HG03097 (cell line): ENCODE results near the gene PRR5L.
"Not testable (repeated sequence)": the region's sequence is repeated elsewhere in the genome, so short reads cannot be mapped to it uniquely, and the experiment has no call there.

ENCODE experiments used
- ATAC-seq: cut with Tn5 transposase; IDR thresholded peaks from one replicate; pipeline ENCODE4 v1.9.1; 2021; ENCODE audit not compliant: unreplicated experiment, low FRiP score

Gene PRR5L

DNA sequence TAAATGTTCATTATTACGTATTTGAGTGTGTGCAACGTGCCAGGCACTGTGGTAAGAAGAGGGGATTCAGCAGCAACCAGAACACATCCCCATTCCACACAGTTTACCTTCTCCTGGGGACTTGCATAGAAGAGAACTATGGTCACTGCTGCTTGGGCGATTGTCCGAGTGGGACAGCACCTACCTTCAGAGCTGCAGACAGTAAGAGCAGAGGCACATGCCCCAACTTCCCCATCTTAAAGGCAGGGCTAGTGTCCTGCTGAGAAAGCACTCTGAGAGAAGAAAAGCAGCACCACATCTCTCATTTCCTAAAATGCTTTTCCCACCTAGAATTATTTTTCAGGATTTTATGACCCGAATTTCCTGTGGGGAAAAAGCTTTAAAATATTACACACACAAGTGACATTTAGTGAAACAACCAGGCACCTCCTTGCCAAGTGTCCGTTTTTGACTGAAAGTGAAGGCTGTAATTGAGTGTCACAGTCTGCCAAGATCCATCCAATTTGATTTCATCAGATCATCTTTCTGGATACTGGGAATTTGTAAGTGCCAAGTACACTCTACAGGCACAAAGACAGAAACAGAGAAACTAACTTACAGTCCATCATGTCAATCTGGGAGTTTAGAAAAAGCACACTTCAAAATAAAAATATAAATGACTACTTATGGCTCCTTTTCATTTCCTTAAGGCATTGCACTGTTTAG, 189.4 kb downstream of the PRR5L start:
- no peak for ATAC-seq

DNA sequence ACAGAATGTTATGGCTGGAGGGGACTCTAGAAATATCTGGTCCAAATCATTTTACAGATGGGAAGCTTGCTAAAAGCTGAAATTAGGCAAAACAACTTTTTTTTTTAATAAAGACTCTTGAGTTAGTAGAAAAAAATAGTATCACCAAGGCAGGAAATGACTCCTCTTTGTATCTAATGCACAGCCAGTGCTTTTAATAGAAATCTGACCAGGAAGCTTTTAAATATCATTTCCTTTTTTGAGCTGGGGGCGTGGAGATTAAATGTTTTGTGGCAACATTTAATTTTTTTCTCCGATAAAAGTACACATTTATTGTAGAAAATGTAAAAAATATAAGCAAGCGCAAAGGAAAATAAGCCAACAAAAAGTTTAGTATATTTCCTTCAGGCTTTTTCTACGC, 191.5 kb downstream of the PRR5L start:
- no peak for ATAC-seq

DNA sequence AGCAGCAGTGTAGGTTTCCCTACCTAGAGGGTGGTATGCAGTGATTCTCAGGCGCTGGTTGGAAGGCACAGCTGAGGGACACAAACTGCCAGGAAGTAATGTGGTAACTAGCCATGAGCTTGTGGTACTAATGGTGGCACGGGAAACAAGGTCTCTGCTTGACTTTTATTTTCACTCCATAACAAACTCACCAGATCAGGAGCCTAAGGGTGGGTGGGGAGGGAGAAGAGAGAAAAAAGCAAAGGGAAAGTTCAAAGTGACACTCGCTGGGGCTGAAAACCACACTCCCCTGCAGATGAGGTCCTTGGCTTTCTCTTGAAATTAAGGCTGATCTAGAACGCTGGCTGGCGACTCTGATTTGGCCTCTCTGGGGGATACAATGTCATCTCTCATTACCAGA, 192.0 kb downstream of the PRR5L start:
- ATAC-seq = peak; percentile 60

DNA sequence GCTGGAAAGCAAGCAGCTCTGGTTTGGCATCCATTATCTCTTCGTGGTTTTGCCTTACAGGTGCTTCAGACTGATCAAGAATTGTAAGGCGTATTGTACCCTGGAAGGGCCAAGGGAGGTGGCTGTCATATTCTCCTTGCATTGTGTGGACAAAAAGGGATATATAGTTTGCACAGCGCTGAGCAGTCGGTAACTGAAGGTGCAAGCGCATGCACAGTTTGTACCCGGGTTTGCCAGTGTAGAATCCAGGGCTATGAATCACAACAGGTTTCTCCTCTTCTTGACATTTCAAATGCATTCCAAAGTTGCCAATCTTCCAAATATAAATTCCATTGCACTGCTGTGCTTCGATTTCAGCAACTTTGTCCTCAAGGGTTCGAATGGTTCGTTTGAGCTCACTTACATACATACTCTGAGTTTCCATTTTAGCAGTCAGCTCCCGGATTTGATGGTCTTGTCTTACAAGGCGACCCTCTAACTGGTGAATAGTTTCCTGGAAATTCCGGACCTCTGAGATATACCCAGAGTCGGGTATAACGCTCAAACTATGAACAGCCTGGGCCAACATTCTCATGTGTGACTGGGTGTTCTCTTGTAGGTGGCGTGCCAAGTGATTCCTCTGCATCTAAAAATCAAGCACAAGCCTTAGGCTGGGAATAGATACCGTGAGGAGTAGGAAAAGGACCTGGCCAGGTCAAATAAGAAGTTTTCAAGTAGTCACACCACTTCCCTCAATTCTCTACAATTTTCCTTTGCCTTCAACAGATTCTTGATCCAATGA, 194.1 kb downstream of the PRR5L start:
- no peak for ATAC-seq

DNA sequence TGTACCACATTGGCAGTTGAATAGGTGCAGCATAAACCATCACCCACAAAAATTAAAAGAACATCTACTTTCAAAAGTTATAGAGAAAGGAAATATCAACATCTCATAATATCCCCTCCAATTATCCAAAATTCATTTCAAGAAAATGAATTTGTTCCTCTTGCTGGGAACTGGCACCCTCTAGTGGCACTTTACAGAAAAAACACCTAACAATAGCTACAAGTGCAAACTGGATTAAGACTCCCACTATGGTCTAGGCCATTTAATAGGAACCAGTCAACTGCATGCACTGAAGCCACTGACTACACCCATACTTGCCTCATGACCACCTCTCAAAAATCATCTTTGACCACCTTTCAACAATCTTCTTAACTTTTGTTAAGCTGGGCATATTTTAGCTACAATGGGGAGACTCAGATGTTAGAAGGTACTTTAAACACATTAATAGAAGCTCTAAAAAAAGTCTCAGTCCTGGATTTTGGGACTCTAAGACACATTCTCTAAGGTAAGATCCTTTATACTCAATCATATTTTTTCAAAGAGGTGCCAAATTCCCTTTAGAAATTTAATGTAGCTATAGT, 196.7 kb downstream of the PRR5L start:
- ATAC-seq = no peak

DNA sequence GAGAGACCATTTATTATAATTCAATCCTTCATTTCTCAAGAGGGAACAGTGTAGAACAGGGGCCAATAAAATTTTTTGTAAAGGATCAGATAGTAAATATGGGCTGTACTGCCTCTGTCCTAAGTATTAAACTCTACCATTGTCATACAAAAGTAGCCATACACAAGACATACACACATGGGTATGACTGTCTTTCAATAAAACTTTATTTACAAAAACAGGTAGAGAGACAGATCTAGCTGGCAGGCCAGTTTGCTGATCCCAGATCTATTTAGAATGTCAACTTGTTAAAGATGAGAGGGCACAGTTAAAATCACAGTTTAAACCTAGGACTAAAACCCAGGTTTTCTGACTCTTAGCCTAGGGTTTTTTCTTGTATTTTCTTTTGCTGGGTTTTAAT, 197.2 kb downstream of the PRR5L start:
- no peak for ATAC-seq

DNA sequence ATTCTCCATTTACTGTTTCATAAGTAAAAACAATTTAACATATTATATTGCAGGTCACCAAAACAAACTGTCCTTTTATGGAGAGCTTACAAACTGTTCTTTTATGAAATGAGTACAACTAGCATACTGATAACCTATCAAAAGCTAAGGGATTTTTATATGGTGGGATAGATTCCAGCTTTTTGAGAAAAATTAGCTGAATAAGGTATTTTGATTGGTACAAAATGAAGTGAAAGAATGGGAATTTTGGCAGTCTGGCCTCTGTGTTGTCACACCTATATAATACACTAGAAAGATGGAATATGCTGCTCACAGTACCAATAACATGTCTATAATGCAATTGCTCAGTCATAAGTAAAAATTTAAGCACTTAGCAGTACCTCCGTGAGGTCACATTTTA, 202.6 kb downstream of the PRR5L start:
- no peak for ATAC-seq

DNA sequence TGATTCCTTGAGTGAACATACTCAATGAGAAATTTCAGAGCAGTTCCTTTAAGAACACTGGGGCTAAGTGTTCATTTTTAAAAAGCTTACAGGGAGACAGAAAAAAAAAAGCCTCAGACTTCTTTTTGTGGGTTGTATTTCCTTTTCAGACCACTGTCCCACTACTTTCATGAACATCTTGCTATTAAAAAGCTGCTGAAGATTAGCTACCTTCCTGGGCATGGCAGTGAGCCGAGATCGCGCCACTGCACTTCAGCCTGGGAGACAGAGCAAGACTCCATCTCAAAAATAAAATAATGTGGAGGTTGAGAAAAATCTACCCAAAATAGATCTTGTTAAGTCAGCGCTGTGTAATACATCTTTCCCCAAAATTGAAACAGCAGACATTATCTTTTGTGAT, 203.2 kb downstream of the PRR5L start:
- no peak for ATAC-seq

DNA sequence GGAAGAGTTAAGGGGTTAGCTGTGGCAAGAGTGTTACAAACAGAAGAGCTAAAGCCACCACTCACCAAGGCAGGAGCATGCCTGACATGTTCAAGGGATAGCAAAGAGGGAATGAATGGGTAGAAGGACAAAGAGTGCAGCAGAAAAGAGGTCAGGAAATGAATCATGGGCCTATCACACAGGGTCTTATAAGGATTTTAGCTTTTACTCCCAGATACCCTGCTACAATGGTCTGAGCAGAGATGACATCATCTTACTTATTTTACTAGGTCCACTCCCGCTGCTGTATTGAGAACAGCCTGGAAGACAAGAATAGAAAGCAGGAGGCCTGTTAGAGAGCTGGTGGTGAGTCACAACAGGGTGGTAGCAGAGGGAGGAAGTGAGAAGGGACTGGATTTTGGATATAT, 204.2 kb downstream of the PRR5L start:
- ATAC-seq = peak; percentile 67

DNA sequence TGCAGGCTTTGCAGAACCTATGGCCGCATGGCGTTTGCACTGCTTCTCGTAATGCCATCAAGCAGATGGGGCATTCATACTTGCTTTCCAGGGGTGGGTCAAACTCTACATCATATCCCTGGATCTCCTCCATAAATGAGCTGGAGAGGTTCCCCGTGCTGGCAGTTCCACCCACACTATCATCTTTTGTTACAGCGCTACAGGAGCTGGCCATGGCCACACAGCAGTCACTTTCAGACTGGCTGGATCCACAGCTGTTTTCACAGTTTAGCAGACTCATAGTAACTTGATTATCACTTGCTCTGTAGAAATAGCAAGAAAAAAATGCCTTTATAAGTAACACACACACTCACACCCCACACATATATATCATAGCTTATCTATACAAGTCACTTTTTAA, 205.1 kb downstream of the PRR5L start:
- no peak for ATAC-seq

DNA sequence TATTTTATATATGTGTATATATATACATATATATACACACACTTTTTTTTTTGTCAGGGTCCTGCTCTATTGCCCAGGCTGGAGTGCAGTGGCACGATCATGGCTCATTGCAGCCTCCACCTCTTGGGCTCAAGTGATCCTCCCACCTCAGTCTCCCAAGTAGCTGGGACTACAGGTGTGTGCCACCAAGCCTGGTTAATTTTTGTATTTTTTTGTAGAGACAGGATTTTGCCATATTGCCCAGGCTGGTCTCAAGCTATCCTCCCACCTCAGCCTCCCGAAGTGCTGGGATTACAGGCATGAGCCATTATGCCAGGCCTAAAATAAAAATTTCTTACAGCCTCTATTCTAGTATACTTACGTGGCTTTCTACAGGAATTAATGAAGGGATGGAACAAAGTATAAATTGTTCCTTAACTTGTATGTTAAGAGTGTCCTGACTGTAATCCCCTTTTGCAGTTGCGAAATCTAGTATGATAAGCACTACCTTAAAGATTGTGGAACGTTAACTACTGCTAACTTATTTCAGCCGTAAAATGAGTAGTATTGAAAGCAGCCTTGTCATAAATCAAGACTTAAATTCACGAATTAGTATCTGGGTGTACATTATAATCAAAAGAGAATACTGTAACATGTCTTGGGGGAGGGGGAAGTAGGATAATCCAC, 211.9 kb downstream of the PRR5L start:
- no peak for ATAC-seq

DNA sequence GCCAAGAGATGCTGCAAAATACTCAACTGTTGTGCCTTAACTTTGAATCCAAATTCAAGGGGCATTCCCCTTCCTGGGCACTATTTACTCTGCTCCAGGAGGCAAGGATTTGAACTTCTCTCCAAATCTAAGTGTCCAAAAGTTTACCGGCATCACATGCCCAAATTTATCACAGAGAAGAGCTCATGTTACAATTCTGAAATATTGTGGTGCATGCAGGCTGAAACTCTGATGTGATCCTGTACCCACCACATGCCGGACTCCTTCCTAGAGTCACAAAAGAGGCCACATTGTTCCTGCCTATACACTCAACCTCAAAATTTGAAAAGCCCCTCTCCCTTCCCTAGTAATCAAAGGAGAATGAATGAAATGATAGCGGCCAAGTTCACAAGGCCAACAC, 212.7 kb downstream of the PRR5L start:
- ATAC-seq = no peak

DNA sequence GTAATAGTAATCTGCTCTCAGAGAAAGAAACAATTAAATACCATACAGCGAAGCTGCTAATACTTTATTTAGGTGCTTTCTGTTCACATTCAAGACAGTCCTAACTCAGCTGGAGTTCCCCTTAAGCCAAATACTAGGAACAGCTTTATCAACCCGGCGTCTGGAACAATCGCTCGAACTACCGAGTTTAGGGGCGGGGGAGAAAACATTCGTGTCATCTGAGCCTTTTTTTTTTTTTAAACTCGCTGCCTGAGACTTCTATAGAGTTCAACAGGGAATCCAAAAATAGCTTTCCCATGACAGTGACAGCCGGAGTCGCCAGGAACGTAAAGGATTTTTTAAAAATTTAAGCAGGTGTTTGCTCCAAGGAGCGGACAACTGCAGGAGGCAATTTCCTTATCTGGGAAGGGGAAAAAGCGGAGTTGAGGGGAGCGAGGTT, 213.1 kb downstream of the PRR5L start:
- ATAC-seq = peak; percentile 18

DNA sequence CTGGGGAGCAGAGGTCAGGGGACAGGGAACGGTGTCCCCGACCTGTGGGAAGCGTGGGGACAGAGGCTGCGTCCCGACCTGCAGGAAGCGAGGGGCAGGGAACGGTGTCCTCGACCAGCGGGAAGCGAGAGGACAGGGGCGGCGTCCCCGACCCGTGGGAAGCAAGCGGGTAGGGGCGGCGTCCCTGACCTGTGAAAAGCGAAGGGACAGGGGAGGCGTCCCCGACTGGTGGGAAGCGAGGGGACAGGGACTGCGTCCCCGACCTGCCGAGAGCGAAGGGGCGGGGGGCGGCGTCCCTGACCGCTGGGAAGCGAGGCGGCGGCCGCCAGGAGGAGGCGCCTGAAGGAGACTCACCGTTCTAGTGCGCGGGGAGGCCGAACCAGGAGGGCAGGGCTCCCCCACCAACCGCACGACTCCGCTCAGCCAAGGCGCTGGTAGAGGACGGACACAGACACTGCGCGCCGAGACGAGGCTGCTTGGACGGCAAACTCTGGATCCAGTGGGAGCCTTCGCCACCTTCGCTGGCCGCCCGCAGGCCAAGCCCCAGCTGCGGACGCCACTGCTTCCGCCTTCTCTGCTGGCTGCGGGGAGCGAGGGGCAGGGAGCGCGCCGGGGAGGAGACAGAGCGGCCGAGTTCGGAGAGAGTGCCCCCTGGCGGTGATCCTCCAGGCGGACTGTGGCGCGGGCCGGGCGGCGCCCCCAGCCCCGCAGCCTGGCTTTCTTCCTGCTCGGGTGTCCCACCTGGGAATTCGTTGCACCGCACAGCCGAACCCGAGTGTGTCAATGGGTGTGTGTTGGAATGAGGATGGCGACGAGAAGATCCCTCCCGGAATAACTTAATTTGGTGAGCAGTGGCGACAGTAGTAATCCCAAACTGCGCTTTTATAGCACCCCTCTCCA, 213.9 kb downstream of the PRR5L start, which contains the start of gene TRAF6:
Gene TRAF6 (minus strand): TSS at position 579 of the 900 bp plus-strand sequence. CDS start 8,757 bp downstream, outside the sequence.
- peak; percentile 96 for ATAC-seq

DNA sequence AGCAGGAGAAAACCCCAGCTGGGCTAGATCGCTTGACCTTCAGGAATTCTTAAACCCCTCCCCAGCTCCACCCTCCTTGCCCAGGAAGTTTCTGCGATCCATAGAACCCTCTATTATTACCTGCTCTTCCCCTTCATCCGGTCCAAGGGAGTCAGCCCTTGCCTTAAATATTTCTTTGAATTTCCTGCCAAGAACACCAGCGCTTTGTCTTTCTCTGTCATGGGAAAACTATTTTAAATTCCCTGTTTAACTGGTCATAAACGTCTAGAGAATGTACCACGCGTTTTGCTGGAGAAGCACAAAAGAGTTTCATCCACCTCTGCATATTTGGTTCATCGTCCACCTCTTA, 214.5 kb downstream of the PRR5L start:
- ATAC-seq = no peak

DNA sequence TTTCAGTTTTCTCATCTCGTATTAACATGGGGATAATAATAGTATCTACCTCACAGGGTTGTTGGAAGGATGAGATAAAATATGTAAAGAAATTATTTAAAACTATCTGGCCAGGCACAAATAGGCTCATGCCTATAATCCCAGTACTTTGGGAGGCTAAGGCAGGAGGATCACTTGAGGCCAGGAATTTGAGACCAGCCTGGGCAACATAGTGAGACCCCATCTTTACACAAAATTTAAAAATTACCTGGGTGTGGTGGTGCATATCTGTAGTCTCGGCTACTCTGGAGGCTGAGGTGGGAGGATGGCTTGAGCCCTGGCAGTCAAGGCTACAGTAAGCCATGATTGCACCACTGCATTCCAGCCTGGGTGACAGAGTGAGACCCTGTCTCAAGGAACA, 215.0 kb downstream of the PRR5L start:
- ATAC-seq = not testable (repeated sequence)

DNA sequence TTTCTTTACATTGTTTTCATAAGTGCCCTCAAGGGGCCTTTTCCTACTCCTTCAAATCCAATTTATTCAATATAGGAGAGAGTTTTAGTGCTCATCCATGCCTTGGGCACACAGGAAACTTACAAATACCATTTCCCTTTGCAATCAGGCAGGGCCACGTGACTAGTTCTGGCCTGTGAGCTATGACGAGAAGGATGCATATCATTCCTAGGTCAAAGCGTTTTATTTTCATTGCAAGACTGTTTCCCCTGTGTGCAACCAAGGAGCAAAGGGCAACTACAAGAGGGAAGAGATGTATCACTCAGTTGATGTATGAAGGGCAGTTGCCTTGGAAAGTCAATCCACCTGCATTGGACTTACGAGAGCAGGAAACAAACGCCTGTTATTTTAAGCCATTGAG, 215.9 kb downstream of the PRR5L start:
- no peak for ATAC-seq

DNA sequence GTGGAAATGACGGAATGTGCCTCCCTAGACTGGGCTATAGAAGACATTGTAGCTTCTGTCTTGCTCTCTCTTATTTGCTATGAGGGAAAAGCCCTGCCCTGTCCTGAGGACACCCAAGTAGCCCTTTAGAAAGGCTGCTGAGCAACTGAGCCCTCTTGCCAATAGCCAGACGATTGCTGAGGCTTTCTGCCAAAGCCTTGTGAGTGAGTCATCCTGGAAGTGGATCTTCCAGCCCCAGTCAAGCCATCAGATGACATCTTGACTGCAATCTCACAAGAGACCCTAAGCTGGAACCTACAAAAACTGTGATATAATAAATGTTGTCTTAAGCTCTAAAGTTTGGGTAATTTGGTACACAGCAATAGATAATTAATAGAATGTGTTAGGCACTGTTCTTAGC, 217.9 kb downstream of the PRR5L start:
- ATAC-seq = no peak
